Sigmoid colon (tissue), 4 donors: ENCODE results near the gene NRSN2.

ENCODE experiments used
- EP300 ChIP-seq, 4 donors: sonication (generic); formaldehyde crosslinking; IDR thresholded peaks; one replicate each; pipeline ENCODE4 v1.6.1; 2017; ENCODE audit warnings: antibody characterized with exemption in 4 of 4
- TF ChIP-seq, protein P1 (sequence below), 4 experiments: fragments of 450-650 bp in 3 of 4; fragments of 200-600 bp in 1 of 4; IDR thresholded peaks; one replicate each; pipeline ENCODE4 v1.5.1; 2016 to 2019; ENCODE audit warnings: antibody characterized with exemption in 4 of 4, mild to moderate bottlenecking in 3 of 4, moderate library complexity in 2 of 4

DNA sequence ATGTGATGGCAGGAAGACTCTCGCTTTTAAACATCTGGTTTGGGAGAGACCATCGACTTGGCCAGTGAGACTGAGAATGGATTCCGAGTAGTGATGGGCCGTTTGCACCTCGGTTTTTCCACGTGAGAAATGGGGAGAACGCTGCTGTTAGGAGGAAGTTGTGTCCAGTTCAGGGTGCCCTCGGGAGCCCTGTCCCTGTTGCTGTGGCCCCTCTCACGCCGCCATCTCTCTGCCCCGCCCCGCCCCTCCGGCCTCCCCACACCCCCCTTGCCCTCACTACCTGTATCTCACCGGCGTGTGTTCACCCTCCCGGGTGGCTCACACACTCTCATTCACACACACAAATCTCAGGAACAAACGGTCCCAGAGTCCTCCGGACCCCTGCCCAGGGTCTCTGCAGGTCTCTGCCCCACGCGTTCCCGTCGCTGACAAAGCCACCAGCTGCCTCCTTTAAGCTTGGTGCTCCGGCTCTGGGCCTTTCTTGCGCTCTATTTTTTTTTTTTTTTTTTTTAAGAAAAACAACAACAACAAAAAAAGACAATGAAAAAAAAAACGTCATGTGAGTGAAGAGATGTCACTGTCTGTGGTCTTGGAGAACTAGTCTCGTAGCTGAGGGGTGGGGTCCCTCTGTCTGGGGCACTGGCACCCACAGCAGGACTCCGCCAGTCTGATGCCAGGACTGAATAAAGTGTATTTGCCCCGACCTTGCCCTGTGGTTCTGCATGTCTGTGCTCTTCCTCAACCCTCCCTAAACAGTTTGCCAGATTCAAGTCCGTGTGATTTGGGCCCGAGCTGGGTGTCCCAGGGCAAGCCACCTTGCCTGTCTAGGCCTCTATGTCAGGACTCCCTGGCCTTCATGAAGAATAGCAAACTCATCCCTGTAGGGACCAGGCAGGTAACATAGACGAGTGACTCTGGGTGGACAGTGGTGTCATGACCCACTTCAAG is 18.6 kb upstream of the NRSN2 start:
- TF ChIP-seq, protein P1, sequence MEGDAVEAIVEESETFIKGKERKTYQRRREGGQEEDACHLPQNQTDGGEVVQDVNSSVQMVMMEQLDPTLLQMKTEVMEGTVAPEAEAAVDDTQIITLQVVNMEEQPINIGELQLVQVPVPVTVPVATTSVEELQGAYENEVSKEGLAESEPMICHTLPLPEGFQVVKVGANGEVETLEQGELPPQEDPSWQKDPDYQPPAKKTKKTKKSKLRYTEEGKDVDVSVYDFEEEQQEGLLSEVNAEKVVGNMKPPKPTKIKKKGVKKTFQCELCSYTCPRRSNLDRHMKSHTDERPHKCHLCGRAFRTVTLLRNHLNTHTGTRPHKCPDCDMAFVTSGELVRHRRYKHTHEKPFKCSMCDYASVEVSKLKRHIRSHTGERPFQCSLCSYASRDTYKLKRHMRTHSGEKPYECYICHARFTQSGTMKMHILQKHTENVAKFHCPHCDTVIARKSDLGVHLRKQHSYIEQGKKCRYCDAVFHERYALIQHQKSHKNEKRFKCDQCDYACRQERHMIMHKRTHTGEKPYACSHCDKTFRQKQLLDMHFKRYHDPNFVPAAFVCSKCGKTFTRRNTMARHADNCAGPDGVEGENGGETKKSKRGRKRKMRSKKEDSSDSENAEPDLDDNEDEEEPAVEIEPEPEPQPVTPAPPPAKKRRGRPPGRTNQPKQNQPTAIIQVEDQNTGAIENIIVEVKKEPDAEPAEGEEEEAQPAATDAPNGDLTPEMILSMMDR (IDR thresholded peaks at IDR 0.05), result no peak
- no peak for TF ChIP-seq EP300 (IDR thresholded peaks at IDR 0.05)
